H1 (cell line): ENCODE measurements around the gene SGMS2. TPM values are rescaled to one million over a fixed set of nuclear protein-coding genes. Genes with fewer than 3 reads are reported as not detected.

Experiments
- CTCF ChIA-PET: fragments of 300-600 bp; sonication (Branson Sonifier 250); formaldehyde crosslinking; loops from one replicate; lab custom pipeline; 2021; ENCODE audit not compliant: partially characterized antibody; lab: Charles Lee
- POLR2A ChIA-PET: fragments of 300-600 bp; sonication (Branson Sonifier 250); formaldehyde crosslinking; loops from one replicate; lab custom pipeline; 2021; ENCODE audit warnings: inconsistent platforms; ENCODE audit not compliant: partially characterized antibody; lab: Charles Lee
- DNase-seq, 2 experiments: peaks; one replicate each; pipeline versions ENCODE4 v3.0.0 to v3.0.0-alpha.2; 2010 to 2022; ENCODE audit warnings: low spot score in 2 of 2, low read depth in 1 of 2, mixed read lengths in 1 of 2
- FAIRE-seq: peaks from 2 replicates; lab custom pipeline; 2011; peaks lifted over from hg19 to GRCh38; lab: Jason Lieb, UNC
- H2AFZ ChIP-seq: 2 replicates; pipeline ENCODE4 v1.8.1; 2012; ENCODE audit warnings: low read length, inconsistent platforms
- H2AK5ac ChIP-seq: 2 replicates; pipeline ENCODE4 v1.6.1; 2013; ENCODE audit warnings: low read depth, low read length
- H2BK120ac ChIP-seq: replicated peaks from 2 replicates; pipeline ENCODE3; 2013; ENCODE audit warnings: low read depth, low read length, inconsistent platforms
- H2BK12ac ChIP-seq: 2 replicates; pipeline ENCODE4 v1.6.1; 2013; ENCODE audit warnings: low read depth, low read length
- H2BK15ac ChIP-seq: 2 replicates; pipeline ENCODE4 v1.6.1; 2013; ENCODE audit warnings: low read length
- H2BK20ac ChIP-seq: 2 replicates; pipeline ENCODE4 v1.6.1; 2013; ENCODE audit warnings: low read length
- H2BK5ac ChIP-seq: 2 replicates; pipeline ENCODE4 v1.6.1; 2013; ENCODE audit warnings: low read depth, low read length
- H3K14ac ChIP-seq: 2 replicates; pipeline ENCODE4 v1.6.1; 2013; ENCODE audit warnings: inconsistent platforms; ENCODE audit not compliant: insufficient read length
- H3K18ac ChIP-seq: 2 replicates; pipeline ENCODE4 v1.6.1; 2013; ENCODE audit warnings: low read length; ENCODE audit errors: extremely low read depth
- H3K23ac ChIP-seq: 2 replicates; pipeline ENCODE4 v1.6.1; 2013; ENCODE audit warnings: inconsistent platforms; ENCODE audit not compliant: insufficient read length
- H3K23me2 ChIP-seq: 2 replicates; pipeline ENCODE4 v1.6.1; 2013; ENCODE audit warnings: low read depth, low read length
- H3K27ac ChIP-seq: 2 replicates; pipeline ENCODE4 v1.6.1; 2011; ENCODE audit warnings: low read depth, low read length, inconsistent platforms
- H3K27me3 ChIP-seq, 4 experiments: replicated peaks in 1 of 4; 1 replicate in 1 of 4; 2 replicates in 3 of 4; pipeline versions ENCODE4 v1.6.1 to v1.8.1; 2011 to 2013; ENCODE audit warnings: low read length in 3 of 4, mild to moderate bottlenecking in 3 of 4, inconsistent platforms in 2 of 4, mixed read lengths in 2 of 4, moderate library complexity in 1 of 4; ENCODE audit not compliant: control insufficient read depth in 3 of 4, insufficient read depth in 3 of 4; ENCODE audit errors: extremely low read depth in 1 of 4
- H3K36me3 ChIP-seq, 4 experiments: 2 replicates each; pipeline versions ENCODE4 v1.6.1 to v1.8.1; 2011 to 2013; ENCODE audit warnings: mild to moderate bottlenecking in 4 of 4, low read length in 3 of 4, moderate library complexity in 2 of 4, control low read depth in 1 of 4, inconsistent platforms in 1 of 4; ENCODE audit not compliant: insufficient read depth in 4 of 4, control insufficient read depth in 2 of 4
- H3K4ac ChIP-seq: replicated peaks from 2 replicates; pipeline ENCODE3; 2013; ENCODE audit warnings: low read length, low read depth, mixed read lengths, inconsistent platforms; ENCODE audit not compliant: insufficient read length
- H3K4me1 ChIP-seq, 4 experiments: replicated peaks in 1 of 4; 1 replicate in 1 of 4; 2 replicates in 3 of 4; pipeline versions ENCODE4 v1.6.1 to v1.8.1; 2011 to 2013; ENCODE audit warnings: low read length in 3 of 4, inconsistent platforms in 2 of 4, mixed read lengths in 1 of 4; ENCODE audit not compliant: insufficient read depth in 4 of 4, control insufficient read depth in 3 of 4
- H3K4me2 ChIP-seq, 2 experiments: 2 replicates each; pipeline versions ENCODE4 v1.6.1 to v1.8.1; 2011 to 2013; ENCODE audit warnings: low read depth in 2 of 2, low read length in 2 of 2, control low read depth in 1 of 2, inconsistent platforms in 1 of 2, mild to moderate bottlenecking in 1 of 2; ENCODE audit not compliant: insufficient read depth in 1 of 2
- H3K4me3 ChIP-seq, 4 experiments: fragments of 200-600, 300-600 bp in 1 of 4; sonication (generic), shearing (Covaris generic), sonication (Bioruptor Twin) in 1 of 4; 2 replicates each; pipeline versions ENCODE4 v1.5.1 to v1.8.1; 2011 to 2016; ENCODE audit warnings: low read length in 4 of 4, low read depth in 3 of 4, control low read depth in 2 of 4, inconsistent platforms in 2 of 4, mild to moderate bottlenecking in 2 of 4, mixed read lengths in 1 of 4, moderate library complexity in 1 of 4; ENCODE audit not compliant: insufficient read depth in 2 of 4; ENCODE audit errors: extremely low read depth in 1 of 4
- H3K56ac ChIP-seq: replicated peaks from 2 replicates; pipeline ENCODE3; 2013; ENCODE audit warnings: low read depth, mild to moderate bottlenecking, mixed read lengths, low read length, inconsistent platforms; ENCODE audit not compliant: insufficient read length
- H3K79me1 ChIP-seq: 2 replicates; pipeline ENCODE4 v1.6.1; 2013; ENCODE audit warnings: low read depth, low read length, control low read depth
- H3K79me2 ChIP-seq, 2 experiments: 2 replicates each; pipeline versions ENCODE4 v1.6.1 to v1.8.1; 2012 to 2013; ENCODE audit warnings: low read length in 2 of 2, mild to moderate bottlenecking in 2 of 2, inconsistent platforms in 1 of 2; ENCODE audit not compliant: insufficient read depth in 2 of 2, control insufficient read depth in 1 of 2
- H3K9ac ChIP-seq, 4 experiments: replicated peaks in 1 of 4; 1 replicate in 1 of 4; 2 replicates in 3 of 4; pipeline versions ENCODE4 v1.6.1 to v1.8.1; 2011 to 2013; ENCODE audit warnings: low read depth in 3 of 4, low read length in 3 of 4, control low read depth in 2 of 4, mild to moderate bottlenecking in 2 of 4, moderate library complexity in 2 of 4, inconsistent platforms in 1 of 4; ENCODE audit errors: extremely low read depth in 1 of 4
- H3K9me3 ChIP-seq, 2 experiments: 2 replicates each; pipeline versions ENCODE4 v1.6.1 to v1.8.1; 2012 to 2013; ENCODE audit warnings: mild to moderate bottlenecking in 2 of 2, moderate library complexity in 2 of 2, control low read depth in 1 of 2, inconsistent platforms in 1 of 2, low read depth in 1 of 2, low read length in 1 of 2, mixed read lengths in 1 of 2; ENCODE audit not compliant: insufficient read depth in 2 of 2
- H4K20me1 ChIP-seq, 2 experiments: replicated peaks in 1 of 2; 2 replicates each; pipeline versions ENCODE3 to v1.8.1; 2011 to 2013; ENCODE audit warnings: inconsistent platforms in 2 of 2, low read length in 2 of 2, mild to moderate bottlenecking in 1 of 2; ENCODE audit not compliant: insufficient read depth in 2 of 2, control insufficient read depth in 1 of 2
- H4K5ac ChIP-seq: 2 replicates; pipeline ENCODE4 v1.6.1; 2013; ENCODE audit warnings: low read length, low read depth, mixed read lengths, inconsistent platforms; ENCODE audit not compliant: insufficient read length
- H4K8ac ChIP-seq: 2 replicates; pipeline ENCODE4 v1.8.0; 2013; ENCODE audit warnings: mild to moderate bottlenecking, moderate library complexity, low read length, inconsistent platforms; ENCODE audit not compliant: insufficient read depth; ENCODE audit errors: extremely low read depth
- H4K91ac ChIP-seq: replicated peaks from 2 replicates; pipeline ENCODE3; 2013; ENCODE audit warnings: low read length, mixed read lengths, inconsistent platforms; ENCODE audit not compliant: insufficient read length
- BRCA1 ChIP-seq: IDR thresholded peaks from 2 replicates; pipeline ENCODE4 v1.6.1; 2012; ENCODE audit warnings: low read depth, low read length, improper control_type of control experiment
- CBX5 ChIP-seq: fragments of 300-800, 300-1000 bp; sonication (generic); IDR thresholded peaks from 2 replicates; pipeline ENCODE4 v1.7.1; 2016; ENCODE audit warnings: antibody characterized with exemption, low read length, low read depth
- EGR1 ChIP-seq: IDR thresholded peaks from 2 replicates; pipeline ENCODE4 v1.6.1; 2011; ENCODE audit warnings: low read depth, low read length, borderline replicate concordance
- EP300 ChIP-seq, 2 experiments: IDR thresholded peaks; 1 replicate in 1 of 2; 2 replicates in 1 of 2; pipeline ENCODE4 v1.6.1; 2011 to 2012; ENCODE audit warnings: low read depth in 2 of 2, low read length in 2 of 2, mild to moderate bottlenecking in 2 of 2, borderline replicate concordance in 1 of 2, inconsistent platforms in 1 of 2, moderate library complexity in 1 of 2
- GABPA ChIP-seq: IDR thresholded peaks from 2 replicates; pipeline ENCODE4 v1.6.1; 2011; ENCODE audit warnings: mild to moderate bottlenecking, low read length, moderate library complexity, borderline replicate concordance; ENCODE audit not compliant: insufficient read depth
- JUN ChIP-seq: IDR thresholded peaks from 2 replicates; pipeline ENCODE4 v1.6.1; 2011; ENCODE audit warnings: low read depth, mild to moderate bottlenecking, improper control_type of control experiment, low read length
- MAFK ChIP-seq: IDR thresholded peaks from 2 replicates; pipeline ENCODE4 v1.6.1; 2012; ENCODE audit warnings: low read depth, mild to moderate bottlenecking, improper control_type of control experiment, low read length
- RBBP5 ChIP-seq: IDR thresholded peaks from 2 replicates; pipeline ENCODE4 v1.7.1; 2012; ENCODE audit warnings: low read depth, mild to moderate bottlenecking, inconsistent platforms, low read length, moderate library complexity, borderline replicate concordance
- RXRA ChIP-seq: IDR thresholded peaks from 2 replicates; pipeline ENCODE4 v1.6.1; 2011; ENCODE audit warnings: low read depth, mild to moderate bottlenecking, low read length, moderate library complexity; ENCODE audit not compliant: insufficient read depth
- SIRT6 ChIP-seq: IDR thresholded peaks from one replicate; pipeline ENCODE4 v1.7.1; 2012; ENCODE audit warnings: low read length, inconsistent platforms
- SP2 ChIP-seq: IDR thresholded peaks from 2 replicates; pipeline ENCODE4 v1.6.1; 2012; ENCODE audit warnings: mild to moderate bottlenecking, low read length, inconsistent platforms
- TAF1 ChIP-seq: IDR thresholded peaks from 2 replicates; pipeline ENCODE4 v1.6.1; 2011; ENCODE audit warnings: mild to moderate bottlenecking, low read depth, low read length
- TCF12 ChIP-seq: IDR thresholded peaks from 2 replicates; pipeline ENCODE4 v1.6.1; 2011; ENCODE audit warnings: low read depth, mild to moderate bottlenecking, low read length
- WGBS, 2 experiments: shearing (Covaris generic) in 1 of 2; methylation state at CpG; one replicate each; pipeline versions ENCODE4 v1.1.6 to v1.1.7; 2013 to 2015; ENCODE audit warnings: low lambda C conversion rate in 2 of 2, mixed read lengths in 2 of 2, inconsistent platforms in 1 of 2, low coverage in 1 of 2, missing lambda C conversion rate in 1 of 2; ENCODE audit not compliant: insufficient replicate concordance in 2 of 2, insufficient coverage in 1 of 2, insufficient read length in 1 of 2; ENCODE audit errors: extremely low coverage in 1 of 2, missing lambda C conversion rate in 1 of 2; 5-methylcytosine and 5-hydroxymethylcytosine counted together
- polyA plus RNA-seq, 7 experiments: library from polyadenylated mRNA; depleted of rRNA in 3 of 7; stranded (reverse) in 5 of 7; unstranded in 2 of 7; fragments of >200 nt in 5 of 7; fragments of 200-250 nt in 2 of 7; gene quantifications; 1 replicate in 5 of 7; 2 replicates in 1 of 7; 4 replicates in 1 of 7; pipeline versions ENCODE4 v1.2.1 to v1.2.3, GENCODE V29; 2011 to 2013; ENCODE audit warnings: missing spikeins in 2 of 7, mixed read lengths in 2 of 7
- total RNA-seq: library from RNA; stranded (reverse); fragmentation: NEBNext Ultra II Directional; extraction: Animal tissue kit (Norgen Biotek cat#: 25700); gene quantifications from 2 replicates; pipeline ENCODE4 v1.2.1, GENCODE V29; 2021
- TF ChIP-seq, protein P1 (sequence below): IDR thresholded peaks from 2 replicates; pipeline ENCODE4 v1.6.1; 2011; ENCODE audit warnings: low read length, improper control_type of control experiment

SGMS2 gene
- total and polyA plus RNA-seq, 2 of the 8 experiments (the other 6 are each of a cell fraction or from before 2014, with no cell fraction given) = 0.04 to 1.3 TPM

DNA sequence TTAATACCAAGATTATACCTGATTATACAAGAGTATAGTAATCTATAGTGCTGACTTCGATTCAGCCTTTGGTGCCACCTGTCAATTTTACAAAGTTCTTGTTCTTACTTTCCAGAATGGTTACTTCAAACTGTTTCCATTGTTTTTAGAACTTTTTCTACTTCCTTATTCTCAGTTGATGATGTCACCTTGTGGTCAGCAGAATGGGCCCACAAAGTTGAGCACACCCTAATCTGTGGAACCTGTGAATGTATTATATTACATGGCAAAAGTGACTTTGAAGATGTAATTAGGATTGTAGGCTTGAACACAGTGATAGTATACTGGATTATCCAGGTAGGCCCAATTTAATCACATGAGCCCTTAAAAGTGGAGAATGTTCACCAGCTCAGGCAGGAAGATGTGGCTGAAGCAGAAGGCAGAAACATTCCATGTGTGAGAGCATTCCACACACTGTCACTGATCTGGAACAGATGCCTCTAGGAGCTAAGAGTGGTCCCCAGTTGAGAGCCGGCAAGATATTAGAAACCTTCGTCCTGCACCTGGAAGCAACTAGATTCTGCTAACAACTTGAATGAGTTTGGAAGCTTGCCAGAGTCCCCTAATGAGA lies 6.3 kb upstream of the SGMS2 start:
- H3K56ac ChIP-seq = no peak overlapping the region
- no peaks in the 10 kb centered on the region for H3K79me2 ChIP-seq
- H2AK5ac ChIP-seq = no peak overlapping the region
- H3K4me1 ChIP-seq = no peaks in the 10 kb centered on the region
- H3K14ac ChIP-seq = no peak overlapping the region
- H4K20me1 ChIP-seq = no peaks in the 10 kb centered on the region
- H3K4me2 ChIP-seq = no peak overlapping the region
- H3K4me3 ChIP-seq = no peak overlapping the region
- no peak overlapping the region for H2BK120ac ChIP-seq
- H2BK12ac ChIP-seq = no peak overlapping the region
- no peak overlapping the region for H2AFZ ChIP-seq
- DNase-seq = no peak
- H4K8ac ChIP-seq = no peak overlapping the region
- POLR2A ChIA-PET = no interaction called here
- no peaks in the 10 kb centered on the region for H3K9me3 ChIP-seq
- no peak overlapping the region for H3K9ac ChIP-seq
- H3K4ac ChIP-seq = no peak overlapping the region
- H2BK20ac ChIP-seq = no peak overlapping the region
- WGBS, 2 experiments = 92% methylated on average over 3 of the region's 3 CpGs; no CpG with 5 or more reads in 1 of the 2 experiments
- no peak overlapping the region for H3K23ac ChIP-seq
- CTCF ChIA-PET = no interaction called here
- FAIRE-seq = no peak
- H3K79me1 ChIP-seq = no peaks in the 10 kb centered on the region
- no peak overlapping the region for H4K91ac ChIP-seq
- H3K36me3 ChIP-seq = no peaks in the 10 kb centered on the region
- H3K18ac ChIP-seq = no peak overlapping the region
- H2BK15ac ChIP-seq = no peak overlapping the region
- peaks cover 14 to 50% (median 42%) of the 10 kb centered on the region in 4 experiments for H3K27me3 ChIP-seq
- H3K23me2 ChIP-seq = no peaks in the 10 kb centered on the region
- no peak overlapping the region for H2BK5ac ChIP-seq
- no peak overlapping the region for H3K27ac ChIP-seq
- no peak overlapping the region for H4K5ac ChIP-seq
- TF ChIP-seq JUN (no peak), EGR1 (no peak), TAF1 (no peak), MAFK (no peak), RBBP5 (no peak), RXRA (no peak), BRCA1 (no peak), SP2 (no peak), TCF12 (no peak), EP300 (IDR thresholded peaks at IDR 0.05; ENCODE audit: borderline replicate concordance in 1 of 2, low read depth in 2 of 2, low read length in 2 of 2) (no peak), SIRT6 (no peak), GABPA (no peak), CBX5 (no peak)
- TF ChIP-seq, protein P1, sequence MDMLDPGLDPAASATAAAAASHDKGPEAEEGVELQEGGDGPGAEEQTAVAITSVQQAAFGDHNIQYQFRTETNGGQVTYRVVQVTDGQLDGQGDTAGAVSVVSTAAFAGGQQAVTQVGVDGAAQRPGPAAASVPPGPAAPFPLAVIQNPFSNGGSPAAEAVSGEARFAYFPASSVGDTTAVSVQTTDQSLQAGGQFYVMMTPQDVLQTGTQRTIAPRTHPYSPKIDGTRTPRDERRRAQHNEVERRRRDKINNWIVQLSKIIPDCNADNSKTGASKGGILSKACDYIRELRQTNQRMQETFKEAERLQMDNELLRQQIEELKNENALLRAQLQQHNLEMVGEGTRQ = no peak
